KG1 (cell line): Measurements from ENCODE around the gene ASPSCR1.
"Not testable (repeated sequence)": the region's sequence is repeated elsewhere in the genome, so short reads cannot be mapped to it uniquely, and the experiment has no call there.

Source experiments
- DNase-seq: peaks from one replicate; lab custom pipeline; 2025; lab: John Stamatoyannopoulos, UW

The ASPSCR1 gene

DNA sequence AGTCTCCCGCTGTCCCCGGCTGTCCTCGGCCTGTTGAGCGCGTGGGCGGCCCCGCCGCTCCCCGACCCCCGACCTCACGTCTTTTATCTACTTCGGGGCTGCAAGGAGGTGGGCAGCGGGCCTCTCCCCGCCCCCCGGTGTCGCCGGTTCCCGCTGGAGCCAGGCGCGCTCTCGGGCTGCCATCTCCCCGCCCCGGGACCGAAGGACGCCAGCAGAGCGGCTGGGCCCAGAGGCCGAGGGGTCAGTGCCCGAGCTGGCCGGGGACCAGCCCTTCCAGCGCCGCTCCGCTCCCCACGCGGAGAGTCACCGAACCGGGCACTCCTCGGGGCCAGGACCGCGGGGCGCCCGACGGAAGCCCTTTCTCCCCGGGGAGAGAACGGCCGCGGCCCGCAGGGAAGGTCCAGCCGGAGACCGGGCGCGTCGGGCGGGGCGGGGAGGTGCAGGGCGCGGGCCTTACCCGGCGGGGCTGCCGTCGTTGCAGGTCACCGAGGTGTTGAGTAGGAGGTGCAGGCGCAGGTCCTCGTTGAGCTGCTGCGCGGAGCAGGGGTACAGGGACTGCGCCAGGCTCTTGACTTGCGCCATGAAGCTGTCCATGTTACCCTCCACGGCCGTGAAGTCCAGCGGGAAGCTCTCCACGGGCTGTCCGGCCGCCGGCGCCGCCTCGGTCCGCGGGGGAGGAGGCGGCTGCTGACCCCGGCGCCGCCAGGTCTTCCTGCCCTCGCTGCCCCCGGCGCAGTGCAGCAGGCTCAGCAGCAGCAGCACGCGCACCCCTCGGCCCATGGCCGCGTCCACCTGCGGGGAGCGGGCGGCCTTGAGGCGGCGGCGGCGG is 17.1 kb upstream of the ASPSCR1 start:
- DNase-seq = no peak

DNA sequence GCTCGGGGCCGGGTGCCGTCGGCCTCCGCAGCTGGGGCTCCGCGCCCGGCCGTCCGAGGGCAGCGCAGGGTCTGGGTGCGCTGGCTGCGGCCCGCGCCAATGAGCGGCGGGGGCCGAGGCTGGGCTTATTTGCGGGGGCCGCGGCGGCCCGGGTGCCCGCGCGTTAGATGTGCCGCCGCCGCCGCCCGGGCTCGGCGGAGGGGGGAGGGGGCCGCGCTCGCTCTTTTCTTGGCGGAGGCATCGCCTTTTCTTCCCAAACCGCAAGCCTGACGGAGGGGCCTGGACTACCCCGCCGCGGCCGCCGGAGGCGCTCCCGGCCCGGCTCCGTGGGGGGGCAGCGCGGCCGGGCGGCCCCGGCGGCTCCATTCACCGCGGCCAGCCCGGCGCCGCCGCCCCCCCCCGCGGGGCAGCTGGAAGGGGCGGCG is 16.3 kb upstream of the ASPSCR1 start, which contains the start of gene NOTUM:
NOTUM (minus strand) TSS at position 101 of the 425 bp plus-strand sequence. CDS start 278 bp downstream, outside the sequence.
- DNase-seq = no peak

DNA sequence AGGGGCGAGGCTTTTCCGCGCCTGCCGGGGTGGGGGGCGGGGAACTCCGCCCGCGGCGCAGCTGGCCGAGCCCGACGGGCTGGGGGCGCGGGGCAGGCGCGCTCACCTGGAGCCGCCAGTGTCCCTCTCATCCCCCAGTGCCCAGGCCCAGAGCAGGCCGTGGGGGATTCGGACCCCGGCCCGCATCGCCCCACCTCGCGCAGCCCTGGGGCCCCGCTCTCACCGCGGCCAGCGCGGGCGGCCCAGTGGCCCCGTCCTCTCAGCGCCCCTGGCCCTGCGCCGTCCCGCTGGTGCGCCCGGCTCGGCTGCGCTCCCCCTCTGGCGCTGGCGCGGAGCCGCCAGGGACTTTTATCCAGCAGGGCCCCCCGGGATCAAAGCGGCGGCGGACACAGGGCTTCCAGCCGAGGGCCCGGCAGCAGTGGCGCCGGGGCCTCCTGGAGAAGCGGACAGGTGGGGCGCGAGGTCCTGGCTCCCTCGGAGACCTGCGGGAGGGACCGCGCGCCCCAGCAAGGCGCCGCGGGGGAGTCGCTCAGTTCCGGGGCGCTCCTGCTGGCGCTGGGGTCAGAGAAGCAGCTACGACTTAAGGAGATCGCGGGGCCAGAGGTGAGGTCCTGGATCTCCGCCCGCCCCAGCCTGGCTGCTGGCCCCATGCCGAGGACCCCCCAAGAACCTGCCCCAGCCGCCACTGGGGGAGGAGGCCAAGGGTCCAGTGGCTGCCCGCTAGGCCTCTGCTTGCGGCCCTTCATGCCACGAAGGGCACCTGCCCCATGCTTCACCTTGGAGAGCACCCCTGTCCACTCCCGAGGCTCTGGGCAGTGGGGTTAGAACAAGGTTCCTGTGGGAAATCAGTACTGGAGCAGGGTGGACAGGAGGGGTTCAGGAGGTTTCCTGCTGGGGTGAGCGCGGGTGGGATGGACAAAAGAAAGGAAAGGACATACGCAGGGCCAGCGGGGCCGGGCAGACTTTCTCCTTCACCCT is 15.6 kb upstream of the ASPSCR1 start:
- DNase-seq = no peak

DNA sequence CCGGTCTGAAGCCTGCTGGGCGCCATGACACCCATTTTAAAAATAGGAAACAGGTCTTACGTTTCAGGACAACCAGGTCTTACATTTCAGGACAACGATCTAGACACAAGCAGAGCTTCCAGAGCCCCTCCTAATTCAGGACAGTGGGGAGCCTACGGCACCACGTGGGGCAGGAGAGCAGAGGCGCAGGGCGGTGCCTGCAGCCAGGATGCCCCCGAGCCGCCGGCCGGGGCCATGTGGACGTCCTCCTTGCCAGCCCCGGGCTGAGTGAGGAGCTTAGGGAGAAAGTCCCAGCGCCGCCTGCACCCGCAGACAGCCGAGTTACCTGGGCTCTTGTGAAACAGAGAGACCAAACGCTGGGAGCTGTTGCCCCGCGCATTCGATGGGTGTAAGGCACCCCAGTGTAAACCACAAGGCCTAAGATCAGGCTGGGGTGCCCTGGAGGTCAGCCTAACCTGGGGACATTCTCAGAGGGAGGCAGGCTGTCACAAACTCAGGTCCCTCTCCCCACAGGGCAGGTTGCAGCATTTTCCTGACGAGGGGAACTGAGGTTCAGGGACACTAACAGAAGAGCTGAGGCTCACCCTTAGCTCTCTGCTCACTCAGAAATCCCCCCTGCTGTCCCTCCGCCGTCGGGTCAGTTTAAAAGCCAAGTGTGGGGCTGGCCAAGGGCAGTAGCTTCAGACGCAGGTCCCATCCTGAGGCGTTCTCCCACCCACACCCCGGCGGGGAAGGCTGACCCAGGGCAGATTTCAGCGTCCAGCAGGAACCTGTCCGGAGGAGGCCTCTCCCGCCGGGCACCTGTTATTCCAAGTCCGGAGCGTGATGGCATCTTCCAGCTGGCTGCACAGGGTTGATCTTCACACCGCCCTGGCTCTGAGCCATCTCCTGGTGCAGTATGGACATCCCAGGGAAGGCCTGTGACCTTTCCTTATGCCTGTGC is 14.7 kb upstream of the ASPSCR1 start:
- no peak for DNase-seq

DNA sequence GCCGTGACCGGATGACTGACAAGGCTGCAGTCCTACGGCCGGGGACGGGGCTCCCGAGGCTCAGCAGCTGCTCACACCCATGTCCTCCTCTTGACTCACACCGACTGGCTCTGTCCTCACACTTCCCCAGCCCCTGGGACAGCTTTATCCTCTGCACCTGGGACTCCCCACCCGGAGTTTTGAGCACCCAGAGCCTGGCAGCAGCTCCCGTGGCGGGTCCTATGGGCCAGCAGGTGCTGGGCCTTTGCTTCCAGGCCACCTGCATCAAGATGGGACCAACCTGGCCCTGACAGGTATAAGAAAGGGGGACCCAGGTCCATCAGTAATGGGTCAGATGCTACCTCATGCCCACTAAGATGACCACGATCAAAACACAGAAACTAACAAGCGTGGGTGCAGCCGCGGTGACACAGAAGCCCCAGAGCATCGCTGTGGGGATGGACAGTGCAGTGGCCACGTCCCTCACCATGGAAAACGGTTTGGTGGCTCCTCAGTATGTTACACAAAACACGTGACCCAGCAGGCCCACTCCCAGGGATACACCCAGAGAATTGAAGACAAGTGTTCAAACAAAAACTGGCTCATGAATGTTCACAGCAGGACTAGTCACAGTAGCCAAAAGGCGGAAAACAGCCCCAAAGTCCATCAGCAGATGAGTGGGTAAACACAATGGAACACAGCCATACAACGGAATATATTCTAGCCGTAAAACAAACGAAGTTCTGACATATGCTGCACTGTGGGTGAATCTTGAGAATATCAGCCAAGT is 13.2 kb upstream of the ASPSCR1 start:
- no peak for DNase-seq

DNA sequence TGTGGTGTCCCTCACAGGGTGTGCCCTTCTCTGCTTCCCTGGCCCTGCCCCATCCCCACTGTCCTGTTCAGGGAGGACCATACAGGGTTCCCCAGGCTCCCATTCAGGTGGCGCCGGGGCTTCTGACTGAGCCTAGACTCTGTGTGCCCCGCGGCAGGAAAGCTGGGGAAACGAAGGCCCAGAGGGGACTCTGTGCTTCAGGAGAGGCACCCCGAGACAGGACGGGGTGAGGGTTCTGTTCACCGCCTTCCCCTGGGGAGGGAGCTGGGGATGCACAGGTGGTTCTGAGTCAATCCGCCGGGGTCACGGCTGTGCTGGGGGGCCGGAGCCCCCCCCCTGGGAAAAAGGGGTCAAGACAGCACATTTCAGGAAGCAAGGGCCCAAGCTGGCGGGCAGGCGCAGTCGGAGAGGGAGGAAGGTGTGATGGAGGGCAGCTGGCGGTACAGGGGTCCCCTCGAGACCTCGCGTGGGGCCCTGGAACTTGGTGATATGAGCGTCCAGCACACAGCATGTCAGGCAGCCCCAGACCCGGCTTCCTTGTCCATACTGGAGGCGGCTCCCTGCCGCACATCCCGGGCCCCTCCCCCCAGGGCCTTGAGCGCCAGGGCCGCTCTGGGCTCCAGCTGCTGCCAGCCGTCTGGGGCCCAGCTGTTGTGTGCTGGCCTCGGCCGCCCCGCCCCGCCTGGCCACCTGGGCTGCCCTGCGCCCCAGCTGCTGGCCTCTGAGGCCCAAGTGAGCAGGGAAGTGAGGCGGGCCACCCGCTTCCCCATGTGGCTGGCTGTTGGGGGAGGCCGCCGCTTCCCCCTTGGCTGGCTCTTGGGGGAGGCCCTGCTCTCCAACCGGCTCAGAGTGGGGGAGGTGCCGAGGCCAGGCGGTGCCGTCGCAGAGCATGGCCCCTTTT is 10.8 kb upstream of the ASPSCR1 start:
- no peak for DNase-seq

DNA sequence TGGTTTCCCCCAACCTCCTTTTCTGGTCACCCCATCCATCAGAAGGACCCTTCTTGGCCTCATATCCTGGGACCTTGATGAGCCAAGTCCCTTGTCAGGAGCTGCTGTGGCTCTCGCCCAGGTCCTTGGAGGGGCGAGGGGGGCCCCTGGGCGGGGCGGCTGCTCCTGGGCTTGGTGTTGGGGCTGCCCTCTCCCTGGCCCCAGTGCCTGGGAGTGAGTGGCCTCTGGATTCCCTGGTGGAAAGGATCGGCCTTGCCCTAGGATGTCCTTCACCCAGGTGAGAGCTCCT is 10.2 kb upstream of the ASPSCR1 start:
- DNase-seq = no peak

DNA sequence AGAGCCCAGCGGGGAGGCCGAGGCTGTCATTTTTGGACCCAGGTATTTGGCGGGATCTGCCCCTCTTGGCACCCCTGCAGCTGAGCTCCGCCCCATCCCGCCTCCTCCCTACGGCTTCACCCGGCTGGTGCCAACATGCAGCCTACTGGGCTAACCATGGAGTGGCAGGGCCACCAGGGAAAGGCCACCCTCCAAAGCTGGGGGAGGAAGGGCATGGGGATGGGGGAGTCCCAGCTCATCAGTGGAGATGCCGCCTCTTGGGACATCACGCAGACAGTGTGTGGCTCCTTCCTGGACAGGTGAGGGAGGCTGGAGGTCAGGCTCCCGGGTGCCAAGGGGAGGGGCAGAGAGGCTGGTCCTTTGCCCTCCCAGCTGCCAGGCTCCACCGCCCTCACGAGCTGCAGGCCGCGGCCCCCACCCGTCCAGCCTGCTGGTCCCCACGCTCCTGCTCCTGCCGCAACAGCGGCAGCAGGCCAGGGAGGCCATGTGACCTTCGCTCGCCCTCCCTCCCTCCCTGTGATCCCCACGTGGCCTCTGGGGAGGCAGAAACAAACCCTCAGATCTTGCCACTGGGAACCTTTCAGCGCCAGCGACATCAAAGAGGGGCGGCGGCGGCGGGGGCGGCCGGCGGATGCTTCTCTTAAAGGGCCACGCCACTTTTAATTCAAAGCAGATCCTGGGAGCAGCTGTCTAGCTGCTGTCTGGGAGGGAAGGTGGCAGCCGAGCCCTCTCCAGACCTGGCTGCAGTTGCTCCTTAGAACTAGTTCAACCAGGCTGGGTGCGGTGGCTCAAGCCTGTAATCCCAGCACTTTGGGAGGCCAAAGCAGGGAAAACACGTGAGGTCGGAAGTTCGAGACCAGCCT is 9.7 kb upstream of the ASPSCR1 start:
- no peak for DNase-seq

DNA sequence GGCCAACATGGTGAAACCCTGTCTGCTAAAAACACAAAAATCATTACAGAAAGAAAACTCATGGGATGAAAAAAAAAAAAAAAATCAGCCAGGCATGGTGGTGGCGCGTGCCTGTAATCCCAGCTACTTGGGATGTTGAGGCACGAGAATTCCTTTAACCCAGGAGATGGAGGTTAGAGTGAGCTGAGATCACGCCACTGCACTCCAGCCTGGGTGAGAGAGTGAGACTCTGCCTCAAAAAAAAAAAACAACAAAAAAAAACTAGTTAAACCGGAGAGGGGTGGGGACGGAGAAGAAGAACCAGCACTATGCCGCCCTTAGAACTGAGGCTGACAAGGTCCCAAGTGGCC is 9.1 kb upstream of the ASPSCR1 start:
- no peak for DNase-seq

DNA sequence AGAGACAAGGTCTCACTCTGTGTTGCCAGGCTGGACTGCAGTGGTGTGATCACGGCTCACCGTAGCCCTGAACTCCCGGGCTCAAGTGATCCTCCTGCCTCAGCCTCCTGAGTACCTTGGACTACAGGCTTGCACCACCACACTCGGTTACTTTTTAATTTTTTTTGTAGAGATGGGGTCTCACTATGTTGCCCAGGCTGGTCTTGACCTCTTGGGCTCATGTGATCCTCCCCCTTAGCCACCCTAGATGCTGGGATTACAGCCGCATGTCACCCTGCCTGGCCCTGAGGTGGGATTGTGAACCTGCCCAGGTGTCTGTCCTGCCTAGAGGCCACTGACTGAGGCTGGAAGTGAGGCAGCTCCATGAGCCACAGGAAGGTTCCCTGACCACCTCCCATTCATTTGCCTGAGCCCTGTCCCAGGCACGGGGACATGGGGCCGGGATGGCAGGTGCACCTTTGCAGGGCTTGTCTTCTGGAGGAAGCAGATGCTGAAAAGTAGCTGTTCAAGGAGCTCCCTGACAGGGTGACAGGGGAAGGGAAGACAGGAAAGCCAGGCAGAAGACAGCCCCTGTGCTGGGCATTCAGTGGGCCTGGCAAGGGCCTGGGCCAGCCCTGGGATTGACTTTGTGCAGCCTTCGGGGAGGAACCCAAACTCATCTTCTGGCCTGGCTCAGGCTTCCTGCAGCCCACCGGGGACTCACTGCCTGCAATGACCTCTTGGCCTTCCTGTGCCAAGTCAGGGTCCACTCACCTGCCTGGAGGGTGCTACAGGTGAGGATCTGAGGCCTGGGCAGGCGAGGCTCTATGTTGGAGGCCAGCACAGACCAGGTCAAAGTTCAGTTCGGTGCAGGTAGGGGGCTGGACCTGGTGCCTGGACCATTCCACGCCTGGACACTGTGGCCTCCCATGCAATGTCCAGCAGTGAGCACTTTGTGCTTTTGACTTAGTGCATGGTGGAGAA is 8.3 kb upstream of the ASPSCR1 start:
- DNase-seq = no peak

DNA sequence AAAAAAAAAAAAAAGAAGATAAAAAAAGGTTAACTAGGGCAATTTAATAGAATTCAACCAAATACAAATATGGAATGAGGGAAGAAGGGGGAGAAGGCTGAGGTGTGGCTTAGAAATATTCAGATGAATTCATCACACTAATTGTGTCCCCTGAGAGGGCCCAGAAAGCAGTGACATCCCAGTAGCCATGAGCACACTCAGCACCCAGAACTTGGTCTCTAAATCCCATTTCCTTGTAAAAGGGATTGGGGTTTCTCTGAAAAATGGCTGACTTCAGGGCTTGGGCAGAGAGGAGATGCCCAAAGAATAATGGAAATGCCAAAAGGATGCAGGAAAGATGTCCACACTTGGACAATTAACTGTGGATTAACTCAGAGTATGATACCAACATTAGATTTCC is 4.0 kb upstream of the ASPSCR1 start:
- no peak for DNase-seq

DNA sequence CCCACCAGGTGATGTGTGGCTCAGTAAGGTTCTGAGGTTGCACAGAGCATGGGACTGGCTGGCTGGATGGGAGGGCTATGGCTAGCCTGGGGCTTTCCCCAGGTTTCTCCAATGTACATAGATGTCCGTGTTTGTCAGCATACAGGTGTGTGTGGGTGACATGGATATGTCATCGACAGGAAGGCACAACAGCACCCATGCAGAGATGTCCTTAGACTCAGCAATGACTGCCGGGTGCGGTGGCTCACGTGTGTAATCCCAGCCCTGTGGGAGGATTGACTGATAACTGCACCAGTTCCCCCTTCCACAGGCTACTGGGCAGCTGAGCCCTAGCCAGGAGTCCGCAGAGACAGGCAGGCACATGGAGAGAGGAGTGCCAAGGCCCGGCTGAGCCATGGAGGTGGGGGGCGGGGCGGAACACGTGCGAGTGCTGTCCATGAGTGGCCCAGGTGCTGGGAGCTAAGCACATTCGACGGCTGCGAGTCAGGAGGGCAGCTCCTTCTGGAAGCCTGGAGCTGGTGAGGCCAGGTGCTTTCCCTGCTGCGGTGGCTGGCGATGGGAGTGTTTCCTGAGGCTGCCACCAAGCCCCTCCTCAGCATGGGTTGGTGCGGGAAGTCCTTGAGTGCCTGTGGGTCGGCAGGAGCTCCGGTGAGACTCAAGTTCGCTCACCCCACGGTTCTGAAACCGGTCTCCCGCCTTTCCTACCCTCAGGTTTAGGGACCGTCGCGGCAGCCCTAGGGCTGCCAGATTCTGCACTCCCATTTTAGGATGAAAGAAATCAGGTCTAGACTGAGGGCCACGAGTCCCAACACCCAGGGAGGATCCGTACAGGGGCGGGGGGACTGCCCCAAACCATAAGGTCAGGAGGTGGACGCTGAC is 858 bp upstream of the ASPSCR1 start:
- DNase-seq = no peak

DNA sequence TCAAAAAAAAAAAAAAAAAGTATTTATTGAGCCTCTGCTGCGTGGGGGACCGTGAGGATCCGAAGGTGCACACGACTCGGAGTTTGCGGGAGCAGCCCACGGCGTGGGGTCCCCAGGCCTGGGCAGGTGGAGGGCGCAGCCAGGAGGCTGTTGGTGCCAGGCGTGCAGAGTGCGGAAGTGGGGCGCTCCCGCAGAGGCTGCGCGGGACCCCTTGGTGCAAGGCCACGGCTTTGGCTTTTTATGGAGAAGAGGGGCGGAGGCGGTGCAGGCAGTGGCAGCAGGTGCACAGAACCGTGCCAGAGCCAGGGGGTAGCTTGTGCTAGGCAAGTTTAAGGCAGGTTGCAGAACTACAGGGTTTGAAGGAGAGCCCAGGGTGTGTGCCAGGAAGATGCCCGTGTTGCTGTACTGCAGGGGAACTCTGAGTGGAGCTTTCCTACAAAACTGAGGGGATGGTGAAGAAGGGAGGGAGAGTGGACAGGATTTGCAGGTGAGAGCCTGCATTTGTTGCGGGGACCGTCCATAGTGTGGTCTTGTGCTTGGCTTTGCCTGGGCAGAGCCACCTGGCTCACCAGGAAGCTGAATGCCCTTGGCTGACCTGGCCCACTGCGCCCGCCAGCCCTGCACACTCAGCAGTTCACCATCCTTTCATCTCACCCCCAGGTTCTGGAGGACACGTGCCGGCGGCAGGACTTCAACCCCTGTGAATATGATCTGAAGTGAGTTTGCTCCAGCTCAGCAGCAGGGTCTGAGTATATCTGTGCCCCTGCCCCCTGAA is 1.3 kb downstream of the ASPSCR1 start:
- no peak for DNase-seq

DNA sequence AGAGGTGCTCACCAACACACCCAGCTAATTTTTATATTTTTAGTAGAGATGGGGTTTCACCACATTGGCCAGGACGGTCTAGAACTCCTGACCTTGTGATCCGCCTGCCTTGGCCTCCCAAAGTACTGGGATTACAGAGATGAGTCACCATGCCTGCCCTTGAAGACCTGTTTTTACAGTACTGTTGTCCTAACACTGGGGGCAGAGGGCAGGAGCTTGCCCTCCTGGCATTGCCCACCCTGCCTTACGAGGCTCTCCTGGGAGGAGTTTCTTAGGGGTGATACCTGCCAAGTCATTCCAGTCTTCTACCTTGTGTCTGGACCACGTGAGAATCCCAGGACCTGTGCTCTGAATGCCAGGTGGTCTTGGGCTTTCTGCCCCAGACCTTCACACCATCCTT is 2.7 kb downstream of the ASPSCR1 start:
- no peak for DNase-seq

DNA sequence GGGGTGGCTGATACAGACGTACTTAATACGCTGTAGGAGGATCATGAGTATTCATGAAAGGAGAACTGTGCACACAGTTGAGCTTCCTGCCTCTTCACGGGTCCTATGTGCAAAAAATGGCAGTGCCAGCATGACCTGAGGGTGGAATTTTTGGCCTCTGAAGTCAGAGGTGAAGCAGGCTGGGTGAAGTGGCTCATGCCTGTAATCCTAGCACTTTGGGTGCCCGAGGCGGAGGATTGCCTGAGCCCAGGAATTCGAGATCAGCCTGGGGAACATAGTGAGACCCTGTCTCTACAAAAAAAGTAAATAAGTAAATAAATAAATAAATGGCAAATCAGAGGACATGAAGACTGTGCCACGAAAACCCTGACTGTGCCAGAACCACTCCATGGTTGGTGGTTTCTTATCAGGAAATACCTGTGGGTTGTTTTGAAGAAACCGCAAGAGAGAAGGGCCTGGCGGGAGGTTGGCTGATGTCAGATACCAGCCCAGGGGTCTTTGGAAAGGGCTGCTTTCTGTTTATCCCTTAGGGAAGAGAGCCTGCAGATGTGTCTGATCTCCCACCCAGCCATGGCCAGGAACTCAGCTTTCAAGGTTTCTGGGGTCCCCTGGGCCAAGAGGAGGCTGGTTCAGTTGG is 3.4 kb downstream of the ASPSCR1 start:
- DNase-seq = no peak

DNA sequence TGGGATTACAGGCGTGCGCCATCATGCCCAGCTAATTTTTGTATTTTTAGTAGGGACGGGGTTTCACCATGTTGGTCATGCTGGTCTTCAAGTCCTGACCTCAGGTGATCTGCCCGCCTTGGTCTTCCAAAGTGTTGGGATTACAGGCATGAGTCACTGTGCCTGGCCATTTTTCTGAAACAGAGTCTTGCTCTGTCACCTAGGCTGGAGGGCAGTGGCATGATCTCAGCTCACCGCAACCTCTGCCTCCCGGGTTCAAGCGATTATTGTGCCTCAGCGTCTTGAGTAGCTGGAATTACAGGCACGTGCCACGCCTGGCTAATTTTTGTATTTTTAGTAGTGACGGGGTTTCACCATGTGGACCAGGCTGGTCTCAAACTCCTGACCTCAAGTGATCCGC is 4.1 kb downstream of the ASPSCR1 start:
- not testable (repeated sequence) for DNase-seq
